Fibroblast of villous mesenchyme (primary cell): Measurements from ENCODE around the gene OTULIN. TPM values are rescaled to one million over a fixed set of nuclear protein-coding genes. Genes with fewer than 3 reads are reported as not detected.

Experiments used
- DNase-seq: peaks from one replicate; pipeline ENCODE4 v3.0.0-alpha.2; 2010; ENCODE audit warnings: low read depth
- H3K4me3 ChIP-seq: 2 replicates; pipeline ENCODE4 v1.5.1; 2011; ENCODE audit warnings: low read depth, mild to moderate bottlenecking, low read length
- total RNA-seq: library from RNA; depleted of rRNA; stranded (reverse); fragments of >200 nt; gene quantifications from 2 replicates; pipeline ENCODE4 v1.2.3, GENCODE V29; 2012
- TF ChIP-seq, protein P1 (sequence below): IDR thresholded peaks from 2 replicates; pipeline ENCODE4 v1.5.1; 2012; ENCODE audit warnings: low read depth, mild to moderate bottlenecking, low read length; ENCODE audit not compliant: insufficient read depth

Gene OTULIN
- total RNA-seq, 1 donor: 31.1 TPM

DNA sequence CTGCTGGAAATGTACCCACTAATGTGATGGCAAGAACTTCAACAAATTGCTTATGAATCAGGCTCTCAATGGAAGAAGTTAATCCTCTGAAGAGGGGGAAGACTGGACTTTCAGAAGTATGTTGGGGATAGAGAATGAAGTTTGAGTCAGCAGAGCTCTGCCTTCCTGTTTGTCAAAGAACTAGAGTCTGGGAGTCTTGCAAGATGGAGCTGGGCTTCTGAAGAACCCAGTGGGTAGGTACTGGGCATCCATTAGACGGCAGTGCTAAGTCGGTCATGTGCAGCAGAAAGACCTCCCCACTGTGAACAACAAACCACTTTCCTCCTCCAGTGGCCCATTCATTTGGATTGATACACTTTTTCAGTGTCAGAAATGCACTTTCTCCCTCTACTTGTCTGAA lies 34.6 kb downstream of the OTULIN start:
- no peak overlapping the region for H3K4me3 ChIP-seq
- TF ChIP-seq, protein P1, sequence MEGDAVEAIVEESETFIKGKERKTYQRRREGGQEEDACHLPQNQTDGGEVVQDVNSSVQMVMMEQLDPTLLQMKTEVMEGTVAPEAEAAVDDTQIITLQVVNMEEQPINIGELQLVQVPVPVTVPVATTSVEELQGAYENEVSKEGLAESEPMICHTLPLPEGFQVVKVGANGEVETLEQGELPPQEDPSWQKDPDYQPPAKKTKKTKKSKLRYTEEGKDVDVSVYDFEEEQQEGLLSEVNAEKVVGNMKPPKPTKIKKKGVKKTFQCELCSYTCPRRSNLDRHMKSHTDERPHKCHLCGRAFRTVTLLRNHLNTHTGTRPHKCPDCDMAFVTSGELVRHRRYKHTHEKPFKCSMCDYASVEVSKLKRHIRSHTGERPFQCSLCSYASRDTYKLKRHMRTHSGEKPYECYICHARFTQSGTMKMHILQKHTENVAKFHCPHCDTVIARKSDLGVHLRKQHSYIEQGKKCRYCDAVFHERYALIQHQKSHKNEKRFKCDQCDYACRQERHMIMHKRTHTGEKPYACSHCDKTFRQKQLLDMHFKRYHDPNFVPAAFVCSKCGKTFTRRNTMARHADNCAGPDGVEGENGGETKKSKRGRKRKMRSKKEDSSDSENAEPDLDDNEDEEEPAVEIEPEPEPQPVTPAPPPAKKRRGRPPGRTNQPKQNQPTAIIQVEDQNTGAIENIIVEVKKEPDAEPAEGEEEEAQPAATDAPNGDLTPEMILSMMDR: no peak
- DNase-seq: no peak

DNA sequence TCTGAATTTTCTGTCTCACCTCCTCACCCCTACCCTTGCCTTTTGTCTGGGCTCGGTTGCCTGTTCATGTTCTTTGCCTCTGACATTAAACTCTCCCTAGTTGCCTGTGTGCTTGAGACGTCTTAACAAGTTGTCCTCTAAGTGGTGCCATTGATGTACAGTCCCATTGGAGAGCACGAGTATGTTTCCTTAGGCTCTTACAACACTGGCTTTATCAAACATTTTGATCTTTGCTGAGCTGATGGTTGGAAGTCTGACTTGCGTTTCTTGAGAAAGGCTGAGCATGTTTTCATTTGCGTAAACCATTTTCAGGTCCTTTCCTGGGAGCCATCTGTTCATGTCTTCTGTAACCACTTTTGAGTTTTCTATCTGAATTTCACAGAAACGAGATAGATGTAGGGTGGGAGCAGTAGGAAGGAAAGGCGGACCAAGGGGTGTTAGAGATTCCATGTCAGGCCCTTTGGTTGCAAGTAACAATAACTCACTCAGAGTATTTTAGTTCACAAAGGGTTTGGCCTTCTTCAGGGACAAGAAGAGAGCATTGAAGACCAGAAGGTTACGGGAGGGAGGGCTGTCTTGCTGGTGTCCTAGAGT lies 35.4 kb downstream of the OTULIN start:
- TF ChIP-seq, protein P1: no peak
- H3K4me3 ChIP-seq: no peak overlapping the region
- peak; percentile 57 for DNase-seq

DNA sequence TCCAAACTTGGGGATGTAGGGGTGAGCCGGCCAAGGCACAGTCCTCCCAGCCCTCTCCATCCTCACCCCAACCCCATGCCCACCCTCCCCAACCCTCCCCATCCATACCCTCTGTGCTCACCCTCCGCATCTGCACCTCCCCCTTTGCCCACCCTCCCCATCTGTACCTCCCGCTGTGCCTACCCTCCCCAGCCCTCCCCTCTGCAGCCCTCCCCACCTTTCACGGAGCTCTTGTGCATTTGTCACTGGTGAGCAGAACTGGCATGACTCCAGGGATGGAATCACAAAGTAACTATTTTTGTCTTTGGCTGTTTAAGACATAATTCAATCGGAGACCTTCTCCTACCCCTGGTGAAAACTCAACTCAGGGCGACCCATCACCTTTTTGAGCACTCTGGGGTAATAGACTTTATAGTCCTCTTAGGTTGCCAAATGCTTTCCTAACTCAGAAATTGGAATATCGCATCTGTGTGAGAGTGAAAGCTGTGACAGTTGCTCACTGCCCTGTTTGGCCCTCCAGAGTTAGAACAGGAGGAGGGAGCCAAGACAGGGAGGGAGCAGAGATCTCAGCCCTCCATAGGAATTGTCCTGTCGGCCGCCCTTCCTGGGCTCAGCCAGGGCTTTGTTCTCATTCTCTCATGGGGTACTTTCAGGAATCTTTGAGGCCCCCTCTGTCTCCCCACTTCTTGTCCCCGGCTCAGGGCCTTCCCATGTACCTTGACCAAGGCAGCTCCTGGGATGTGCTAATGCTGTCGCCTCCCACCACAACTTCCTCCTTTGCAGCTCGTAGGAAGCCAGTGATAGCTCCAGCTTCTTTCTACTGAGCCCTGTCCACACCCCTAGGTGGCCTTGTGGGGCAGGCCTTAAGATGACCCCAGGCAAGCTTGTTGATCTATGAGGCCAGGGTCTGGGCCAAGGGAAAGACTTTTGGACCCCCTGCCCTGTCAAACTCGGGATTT lies 36.2 kb downstream of the OTULIN start:
- TF ChIP-seq, protein P1: no peak
- H3K4me3 ChIP-seq: no peak overlapping the region
- DNase-seq: no peak

DNA sequence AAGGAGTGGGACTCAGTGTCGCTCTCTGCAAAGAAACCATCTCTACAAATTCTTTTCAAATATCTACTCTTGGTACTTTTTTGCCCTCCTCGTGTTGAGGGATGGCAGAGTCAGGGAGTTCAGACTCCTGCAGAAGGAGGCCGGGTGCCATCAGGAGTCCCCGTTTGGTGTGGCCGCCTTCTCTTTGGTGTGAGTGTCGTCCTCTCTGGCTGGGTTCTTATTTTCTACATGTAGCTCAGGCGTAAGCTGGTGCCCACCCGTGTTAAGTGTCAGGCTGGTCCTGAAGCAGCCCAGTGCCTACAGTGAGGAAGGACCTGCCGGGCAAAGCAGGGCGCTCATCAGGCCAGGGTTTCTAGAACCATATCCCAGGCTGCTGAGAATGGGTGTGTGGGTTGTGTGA lies 37.0 kb downstream of the OTULIN start:
- TF ChIP-seq, protein P1: no peak
- no peak overlapping the region for H3K4me3 ChIP-seq
- DNase-seq: no peak

DNA sequence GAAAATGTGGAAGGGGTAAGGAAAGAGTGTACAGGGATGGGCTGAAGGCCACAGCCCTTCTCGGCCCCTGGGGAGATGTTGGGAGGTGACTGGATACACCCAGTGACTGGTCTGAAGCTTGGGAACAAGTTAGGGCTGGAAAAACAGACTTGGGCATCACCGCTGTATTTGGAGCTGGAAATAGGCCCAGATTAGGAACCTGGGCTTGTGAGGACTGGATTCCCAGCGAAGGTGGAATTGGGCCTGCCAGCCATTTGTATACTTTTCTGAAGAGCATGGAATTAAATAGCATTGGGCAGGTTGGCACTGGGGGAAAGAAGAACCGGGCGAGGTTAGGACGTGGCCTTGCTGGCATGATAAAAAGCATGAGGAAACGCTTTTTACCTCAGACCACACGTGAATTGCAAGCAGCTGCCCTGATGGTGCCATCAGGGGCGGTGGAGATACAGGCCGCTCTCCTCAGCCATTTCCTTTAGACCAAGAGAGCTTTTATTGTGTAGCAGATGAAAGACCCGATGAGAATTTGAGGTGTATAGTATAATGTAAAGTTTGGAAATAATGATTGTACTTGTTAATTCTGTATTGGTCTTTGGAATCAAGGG lies 37.8 kb downstream of the OTULIN start:
- no peak overlapping the region for H3K4me3 ChIP-seq
- TF ChIP-seq, protein P1: no peak

DNA sequence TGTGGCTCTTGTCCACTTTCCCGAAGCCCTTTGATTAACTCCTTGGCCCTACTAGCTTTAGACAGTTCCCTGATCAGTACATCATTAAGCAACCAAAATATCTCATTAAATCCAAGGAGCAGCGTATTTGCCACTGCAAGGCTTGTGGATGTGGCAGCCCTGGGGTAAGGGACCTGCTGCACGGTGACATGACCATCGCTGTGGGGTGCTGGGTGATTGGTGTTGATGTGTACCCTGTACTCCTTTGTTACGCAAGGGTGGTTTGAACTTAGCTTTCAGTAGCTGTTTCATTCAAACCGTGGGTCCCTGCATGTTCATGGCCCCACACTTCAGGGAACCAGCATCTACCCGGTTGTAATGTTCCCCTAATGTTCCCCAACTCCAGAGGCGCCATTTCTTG lies 41.0 kb downstream of the OTULIN start:
- no peak for DNase-seq

More for the DNA sequence above, 37.8 kb downstream of the OTULIN start:
- no peak for DNase-seq

More for the DNA sequence above, 41.0 kb downstream of the OTULIN start:
- TF ChIP-seq, protein P1: no peak
- H3K4me3 ChIP-seq: no peak overlapping the region
